ENCODE data around the gene ZSWIM6. TPM values are rescaled to one million over a fixed set of nuclear protein-coding genes. Genes with fewer than 3 reads are reported as not detected.

Gene ZSWIM6
- total RNA-seq, 1 donor from 2014 or later = 20.7 TPM

DNA sequence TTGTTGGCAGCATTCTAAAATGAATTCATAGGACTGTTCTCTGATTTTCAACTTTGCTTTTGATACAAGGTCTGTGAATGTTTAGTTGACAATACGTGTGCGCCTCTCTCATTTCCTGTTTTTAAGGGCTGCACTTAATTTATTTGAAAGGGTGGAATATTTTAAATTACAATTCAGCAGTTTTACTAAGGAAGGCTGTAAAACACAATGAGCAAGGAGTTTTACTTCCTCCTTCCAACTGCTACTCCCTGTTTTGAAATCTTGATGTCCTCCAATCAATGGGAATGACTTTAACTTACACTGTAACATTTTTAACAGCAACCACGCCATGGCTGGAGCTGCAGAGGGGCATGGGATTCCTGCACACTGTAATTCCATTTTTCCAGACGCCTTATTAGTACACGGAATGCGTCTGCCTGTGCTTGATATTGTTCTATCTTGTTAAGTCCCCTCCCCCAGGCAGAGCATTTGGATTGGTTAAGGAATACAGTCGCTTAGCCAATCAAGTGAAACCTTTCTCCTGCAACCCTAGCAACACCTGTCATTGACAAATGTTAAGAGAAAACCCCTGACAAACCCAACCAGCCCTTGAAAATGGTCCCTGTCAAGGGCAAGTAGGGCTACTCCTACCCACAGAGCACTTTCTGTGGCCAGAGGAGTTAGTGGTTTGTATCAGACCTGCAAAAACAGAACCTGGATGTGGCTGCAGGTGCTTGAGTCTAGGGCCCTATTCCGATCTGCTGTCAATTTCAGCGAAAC, 12.5 kb upstream of the ZSWIM6 start:
- Mint-ChIP-seq H3K27ac (ENCODE audit: unreplicated experiment) (no peak overlapping the region), H3K36me3 (ENCODE audit: unreplicated experiment) (no peaks in the 10 kb centered on the region), H3K27me3 (ENCODE audit: unreplicated experiment) (no peaks in the 10 kb centered on the region), H3K4me3 (ENCODE audit: unreplicated experiment) (no peak overlapping the region), H3K9me3 (ENCODE audit: unreplicated experiment) (no peaks in the 10 kb centered on the region), H3K4me1 (ENCODE audit: unreplicated experiment) (peaks cover 49% of the 10 kb centered on the region)
- no peak for DNase-seq (ENCODE audit: extremely low spot score, unreplicated experiment)
- no peak for TF ChIP-seq CTCF (IDR thresholded peaks at IDR 0.05)

- no peaks in the 10 kb centered on the region for H3K27me3 Mint-ChIP-seq (ENCODE audit: unreplicated experiment)
- no peaks in the 10 kb centered on the region for H3K9me3 Mint-ChIP-seq (ENCODE audit: unreplicated experiment)
- no peak for DNase-seq (ENCODE audit: extremely low spot score, unreplicated experiment)
- H3K36me3 Mint-ChIP-seq (ENCODE audit: unreplicated experiment) = no peaks in the 10 kb centered on the region
- peaks cover 37% of the 10 kb centered on the region for H3K4me1 Mint-ChIP-seq (ENCODE audit: unreplicated experiment)
- TF ChIP-seq CTCF (IDR thresholded peaks at IDR 0.05) = no peak
- no peak overlapping the region for H3K4me3 Mint-ChIP-seq (ENCODE audit: unreplicated experiment)
- H3K27ac Mint-ChIP-seq (ENCODE audit: unreplicated experiment) = no peak overlapping the region
These were observed 11.2 kb upstream of the ZSWIM6 start for GRCh38 chr5:61320860-61321259.

DNA sequence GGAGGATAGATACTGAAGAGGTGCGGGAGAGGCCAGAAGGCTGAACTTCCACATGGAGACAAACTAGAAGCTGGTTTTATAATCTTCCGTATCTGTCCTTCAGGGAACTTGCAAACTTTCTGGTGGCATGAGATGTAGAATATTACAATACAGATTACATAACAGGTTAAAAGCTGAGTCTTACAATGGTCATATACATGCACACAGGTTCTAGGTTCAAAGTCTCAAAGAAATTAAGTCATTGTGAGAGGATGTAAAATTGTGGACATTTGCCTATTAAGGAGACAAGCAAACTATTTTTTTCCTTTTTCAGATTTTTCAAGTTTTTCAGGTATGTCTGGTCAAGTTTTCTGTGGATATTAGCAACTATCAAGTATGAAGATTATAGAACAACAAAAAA, 10.4 kb upstream of the ZSWIM6 start:
- no peak overlapping the region for H3K4me3 Mint-ChIP-seq (ENCODE audit: unreplicated experiment)
- H3K36me3 Mint-ChIP-seq (ENCODE audit: unreplicated experiment) = no peaks in the 10 kb centered on the region
- H3K27me3 Mint-ChIP-seq (ENCODE audit: unreplicated experiment) = no peaks in the 10 kb centered on the region
- no peak overlapping the region for H3K27ac Mint-ChIP-seq (ENCODE audit: unreplicated experiment)
- TF ChIP-seq CTCF (IDR thresholded peaks at IDR 0.05) = no peak
- H3K9me3 Mint-ChIP-seq (ENCODE audit: unreplicated experiment) = no peaks in the 10 kb centered on the region
- H3K4me1 Mint-ChIP-seq (ENCODE audit: unreplicated experiment) = peaks cover 43% of the 10 kb centered on the region
- no peak for DNase-seq (ENCODE audit: extremely low spot score, unreplicated experiment)

- H3K27ac Mint-ChIP-seq (ENCODE audit: unreplicated experiment) = peak overlapping the region; percentile 82
- no peaks in the 10 kb centered on the region for H3K36me3 Mint-ChIP-seq (ENCODE audit: unreplicated experiment)
- H3K4me1 Mint-ChIP-seq (ENCODE audit: unreplicated experiment) = peaks cover 49% of the 10 kb centered on the region
- no peaks in the 10 kb centered on the region for H3K27me3 Mint-ChIP-seq (ENCODE audit: unreplicated experiment)
- no peaks in the 10 kb centered on the region for H3K9me3 Mint-ChIP-seq (ENCODE audit: unreplicated experiment)
- no peak for TF ChIP-seq CTCF (IDR thresholded peaks at IDR 0.05)
- no peak for DNase-seq (ENCODE audit: extremely low spot score, unreplicated experiment)
- H3K4me3 Mint-ChIP-seq (ENCODE audit: unreplicated experiment) = peak overlapping the region; percentile 45
These were observed 9.0 kb upstream of the ZSWIM6 start for GRCh38 chr5:61322738-61323725.

Measured in osteocyte (in vitro differentiated cells).